IMR-90 (cell line): ENCODE results near the gene ELMO1.

Source experiments
- BHLHE40 ChIP-seq: fragments of 150-350 bp; IDR thresholded peaks from 2 replicates; pipeline ENCODE4 v1.6.1; 2016; ENCODE audit warnings: mild to moderate bottlenecking, low read depth, low read length
- MXI1 ChIP-seq: IDR thresholded peaks from 2 replicates; pipeline ENCODE4 v1.6.1; 2012; ENCODE audit warnings: low read depth, mild to moderate bottlenecking, low read length, moderate library complexity, borderline replicate concordance
- NFE2L2 ChIP-seq: fragments of 150-350 bp; IDR thresholded peaks from 2 replicates; pipeline ENCODE4 v1.6.1; 2016; ENCODE audit warnings: low read depth, mild to moderate bottlenecking, low read length
- POLR2A ChIP-seq: IDR thresholded peaks from 2 replicates; pipeline ENCODE4 v1.6.1; 2012; ENCODE audit warnings: mild to moderate bottlenecking, low read depth, low read length
- RAD21 ChIP-seq: IDR thresholded peaks from 2 replicates; pipeline ENCODE4 v1.6.1; 2012; ENCODE audit warnings: low read length, improper control_type of control experiment
- SMC3 ChIP-seq: fragments of 150-350 bp; IDR thresholded peaks from 2 replicates; pipeline ENCODE4 v1.6.1; 2016; ENCODE audit warnings: low read depth, mild to moderate bottlenecking, antibody characterized with exemption, low read length, moderate library complexity
- TF ChIP-seq, protein P1 (sequence below): conservative IDR thresholded peaks from 2 replicates; pipeline ENCODE4 v1.5.1; 2012; ENCODE audit warnings: mild to moderate bottlenecking, low read depth, low read length, improper control_type of control experiment
- TF ChIP-seq, protein P2 (sequence below): fragments of 150-350 bp; IDR thresholded peaks from 2 replicates; pipeline ENCODE4 v1.6.1; 2017; ENCODE audit warnings: mild to moderate bottlenecking, antibody characterized with exemption, low read length, low read depth

DNA sequence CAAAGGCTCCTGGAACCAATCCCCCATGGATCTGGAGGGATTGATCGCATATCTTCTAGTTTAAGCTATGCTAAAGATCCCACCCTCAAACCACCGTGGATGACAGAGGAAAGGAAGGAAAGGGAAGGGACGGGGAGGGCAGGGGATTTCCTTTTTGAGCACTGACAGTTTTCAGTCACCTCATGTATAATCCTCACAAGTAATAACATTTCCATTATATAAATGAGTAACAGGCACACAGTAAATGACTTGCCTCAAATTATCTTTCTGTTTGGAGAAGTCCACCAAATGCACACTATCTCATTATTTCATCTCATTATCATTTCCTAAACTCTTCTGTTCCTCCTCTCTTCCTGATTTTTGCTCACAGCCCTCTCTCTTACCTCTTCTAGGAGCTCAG is 597.3 kb downstream of the ELMO1 start:
- TF ChIP-seq POLR2A (no peak), NFE2L2 (no peak), BHLHE40 (no peak), MXI1 (no peak), SMC3 (no peak), RAD21 (no peak)
- TF ChIP-seq, protein P1, sequence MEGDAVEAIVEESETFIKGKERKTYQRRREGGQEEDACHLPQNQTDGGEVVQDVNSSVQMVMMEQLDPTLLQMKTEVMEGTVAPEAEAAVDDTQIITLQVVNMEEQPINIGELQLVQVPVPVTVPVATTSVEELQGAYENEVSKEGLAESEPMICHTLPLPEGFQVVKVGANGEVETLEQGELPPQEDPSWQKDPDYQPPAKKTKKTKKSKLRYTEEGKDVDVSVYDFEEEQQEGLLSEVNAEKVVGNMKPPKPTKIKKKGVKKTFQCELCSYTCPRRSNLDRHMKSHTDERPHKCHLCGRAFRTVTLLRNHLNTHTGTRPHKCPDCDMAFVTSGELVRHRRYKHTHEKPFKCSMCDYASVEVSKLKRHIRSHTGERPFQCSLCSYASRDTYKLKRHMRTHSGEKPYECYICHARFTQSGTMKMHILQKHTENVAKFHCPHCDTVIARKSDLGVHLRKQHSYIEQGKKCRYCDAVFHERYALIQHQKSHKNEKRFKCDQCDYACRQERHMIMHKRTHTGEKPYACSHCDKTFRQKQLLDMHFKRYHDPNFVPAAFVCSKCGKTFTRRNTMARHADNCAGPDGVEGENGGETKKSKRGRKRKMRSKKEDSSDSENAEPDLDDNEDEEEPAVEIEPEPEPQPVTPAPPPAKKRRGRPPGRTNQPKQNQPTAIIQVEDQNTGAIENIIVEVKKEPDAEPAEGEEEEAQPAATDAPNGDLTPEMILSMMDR, result no peak
- TF ChIP-seq, protein P2, sequence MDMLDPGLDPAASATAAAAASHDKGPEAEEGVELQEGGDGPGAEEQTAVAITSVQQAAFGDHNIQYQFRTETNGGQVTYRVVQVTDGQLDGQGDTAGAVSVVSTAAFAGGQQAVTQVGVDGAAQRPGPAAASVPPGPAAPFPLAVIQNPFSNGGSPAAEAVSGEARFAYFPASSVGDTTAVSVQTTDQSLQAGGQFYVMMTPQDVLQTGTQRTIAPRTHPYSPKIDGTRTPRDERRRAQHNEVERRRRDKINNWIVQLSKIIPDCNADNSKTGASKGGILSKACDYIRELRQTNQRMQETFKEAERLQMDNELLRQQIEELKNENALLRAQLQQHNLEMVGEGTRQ, result no peak
